ENCODE results near the gene THOC6.
"Not testable (repeated sequence)": the region's sequence is repeated elsewhere in the genome, so short reads cannot be mapped to it uniquely, and the experiment has no call there.

The THOC6 gene

GRCh38 chr16:3072148-3072547 is 48.3 kb downstream of the THOC6 start:
- DNase-seq (ENCODE audit: low spot score), result not testable (repeated sequence)

- not testable (repeated sequence) for DNase-seq (ENCODE audit: low spot score)
Measured at GRCh38 chr16:3072576-3073263, 48.9 kb downstream of the THOC6 start.

GRCh38 chr16:3073448-3073847 is 49.6 kb downstream of the THOC6 start:
- DNase-seq (ENCODE audit: low spot score), result no peak

- no peak for DNase-seq (ENCODE audit: low spot score)
Measured at GRCh38 chr16:3074860-3075522, 51.2 kb downstream of the THOC6 start.

GRCh38 chr16:3075523-3075915 is 51.7 kb downstream of the THOC6 start:
- no peak for DNase-seq (ENCODE audit: low spot score)

GRCh38 chr16:3075946-3076345 is 52.1 kb downstream of the THOC6 start:
- DNase-seq (ENCODE audit: low spot score), result not testable (repeated sequence)

- no peak for DNase-seq (ENCODE audit: low spot score)
Measured at GRCh38 chr16:3076577-3076976, 52.7 kb downstream of the THOC6 start.
